ENCODE results near the gene TAS2R31.
"Not testable (repeated sequence)": the region's sequence is repeated elsewhere in the genome, so short reads cannot be mapped to it uniquely, and the experiment has no call there.

TAS2R31 gene

GRCh38 chr12:11055306-11055705, 24.1 kb upstream of the TAS2R31 start:
- Histone ChIP-seq H3K4me1 (ENCODE audit: insufficient read depth, low read length, severe bottlenecking) (no peaks in the 10 kb centered on the region), H4K20me1 (ENCODE audit: insufficient read depth, low read length) (no peaks in the 10 kb centered on the region), H3K36me3 (ENCODE audit: insufficient read depth, low read length) (peaks cover 5% of the 10 kb centered on the region; the same call in 1 of the 2 replicates), H3K4me2 (ENCODE audit: low read length) (no peak overlapping the region), H3K9me3 (ENCODE audit: low read length) (peaks cover 5% of the 10 kb centered on the region; the same call in 1 of the 2 replicates), H3K79me2 (ENCODE audit: insufficient read depth, low read length) (no peaks in the 10 kb centered on the region), H3K4me3 (ENCODE audit: low read depth, low read length, poor library complexity, severe bottlenecking) (no peak overlapping the region), H3K27ac (ENCODE audit: low read depth, low read length, poor library complexity, severe bottlenecking) (no peak overlapping the region), H3K9me2 (ENCODE audit: low read depth, low read length) (no peaks in the 10 kb centered on the region), H3K9ac (ENCODE audit: low read length) (no peak overlapping the region), H3K27me3 (ENCODE audit: insufficient read depth, low read length) (no peaks in the 10 kb centered on the region), H3F3A (ENCODE audit: insufficient read depth, low read length) (no peaks in the 10 kb centered on the region), H2AFZ (ENCODE audit: low read length) (no peak overlapping the region)
- TF ChIP-seq CTCF (IDR thresholded peaks at IDR 0.05; ENCODE audit: low read length) (no peak), EZH2 (IDR thresholded peaks at IDR 0.05; ENCODE audit: borderline replicate concordance, low read length) (no peak)

- not testable (repeated sequence) for H3K4me2 ChIP-seq (ENCODE audit: low read length); H3K27ac ChIP-seq (ENCODE audit: low read depth, low read length, poor library complexity, severe bottlenecking); H3K9me2 ChIP-seq (ENCODE audit: low read depth, low read length); H3K9me3 ChIP-seq (ENCODE audit: low read length); H2AFZ ChIP-seq (ENCODE audit: low read length); H3K9ac ChIP-seq (ENCODE audit: low read length); H3K4me3 ChIP-seq (ENCODE audit: low read depth, low read length, poor library complexity, severe bottlenecking); H3F3A ChIP-seq (ENCODE audit: insufficient read depth, low read length); H3K79me2 ChIP-seq (ENCODE audit: insufficient read depth, low read length); H4K20me1 ChIP-seq (ENCODE audit: insufficient read depth, low read length); H3K4me1 ChIP-seq (ENCODE audit: insufficient read depth, low read length, severe bottlenecking); H3K27me3 ChIP-seq (ENCODE audit: insufficient read depth, low read length)
- H3K36me3 ChIP-seq (ENCODE audit: insufficient read depth, low read length), result peaks cover 21% of the 10 kb centered on the region
Measured at GRCh38 chr12:11049806-11050531, 18.8 kb upstream of the TAS2R31 start.

- H3K4me3 ChIP-seq (ENCODE audit: low read depth, low read length, poor library complexity, severe bottlenecking); H3F3A ChIP-seq (ENCODE audit: insufficient read depth, low read length); H4K20me1 ChIP-seq (ENCODE audit: insufficient read depth, low read length); H3K27me3 ChIP-seq (ENCODE audit: insufficient read depth, low read length); H3K4me1 ChIP-seq (ENCODE audit: insufficient read depth, low read length, severe bottlenecking); H2AFZ ChIP-seq (ENCODE audit: low read length); H3K4me2 ChIP-seq (ENCODE audit: low read length); H3K9ac ChIP-seq (ENCODE audit: low read length); H3K79me2 ChIP-seq (ENCODE audit: insufficient read depth, low read length); H3K9me3 ChIP-seq (ENCODE audit: low read length); H3K9me2 ChIP-seq (ENCODE audit: low read depth, low read length); H3K27ac ChIP-seq (ENCODE audit: low read depth, low read length, poor library complexity, severe bottlenecking): not testable (repeated sequence)
- H3K36me3 ChIP-seq (ENCODE audit: insufficient read depth, low read length), result peaks cover 17% of the 10 kb centered on the region; the same call in 1 of the 2 replicates
Measured at GRCh38 chr12:11041366-11041765, 10.2 kb upstream of the TAS2R31 start.

GRCh38 chr12:11040162-11040561, 9.0 kb upstream of the TAS2R31 start:
- no peak for TF ChIP-seq CTCF (IDR thresholded peaks at IDR 0.05; ENCODE audit: low read length)
- TF ChIP-seq EZH2 (IDR thresholded peaks at IDR 0.05; ENCODE audit: borderline replicate concordance, low read length), result no peak
- no peak overlapping the region for H3K4me2 ChIP-seq (ENCODE audit: low read length)
- H3K9me3 ChIP-seq (ENCODE audit: low read length), result no peaks in the 10 kb centered on the region

More at GRCh38 chr12:11040162-11040561, 9.0 kb upstream of the TAS2R31 start:
- H4K20me1 ChIP-seq (ENCODE audit: insufficient read depth, low read length), result no peaks in the 10 kb centered on the region
- no peak overlapping the region for H2AFZ ChIP-seq (ENCODE audit: low read length)
- peaks cover 15% of the 10 kb centered on the region; the same call in 1 of the 2 replicates for H3K36me3 ChIP-seq (ENCODE audit: insufficient read depth, low read length)
- H3K27ac ChIP-seq (ENCODE audit: low read depth, low read length, poor library complexity, severe bottlenecking), result no peak overlapping the region
- H3K4me1 ChIP-seq (ENCODE audit: insufficient read depth, low read length, severe bottlenecking), result no peaks in the 10 kb centered on the region
- H3K27me3 ChIP-seq (ENCODE audit: insufficient read depth, low read length), result no peaks in the 10 kb centered on the region
- H3F3A ChIP-seq (ENCODE audit: insufficient read depth, low read length), result no peaks in the 10 kb centered on the region
- no peak overlapping the region for H3K9ac ChIP-seq (ENCODE audit: low read length)
- H3K9me2 ChIP-seq (ENCODE audit: low read depth, low read length), result no peaks in the 10 kb centered on the region
- no peak overlapping the region for H3K4me3 ChIP-seq (ENCODE audit: low read depth, low read length, poor library complexity, severe bottlenecking)
- no peaks in the 10 kb centered on the region for H3K79me2 ChIP-seq (ENCODE audit: insufficient read depth, low read length)
